Body of pancreas (tissue), 4 donors: ENCODE measurements around the gene ZNF771.
A peak's percentile ranks its signal among the peaks of the same experiment; 100 is the strongest.

Source experiments
- POLR2A ChIP-seq, 3 donors: fragments of 450-650 bp; IDR thresholded peaks; one replicate each; pipeline ENCODE4 v1.6.1; 2016; ENCODE audit warnings: antibody characterized with exemption in 3 of 3, mild to moderate bottlenecking in 2 of 3
- TF ChIP-seq, protein P1 (sequence below), 7 experiments: fragments of 450-650 bp in 4 of 7; fragments of 200-600 bp in 3 of 7; sonication (generic) in 3 of 7; IDR thresholded peaks; one replicate each; pipeline ENCODE4 v1.5.1; 2016 to 2019; ENCODE audit warnings: antibody characterized with exemption in 7 of 7

DNA sequence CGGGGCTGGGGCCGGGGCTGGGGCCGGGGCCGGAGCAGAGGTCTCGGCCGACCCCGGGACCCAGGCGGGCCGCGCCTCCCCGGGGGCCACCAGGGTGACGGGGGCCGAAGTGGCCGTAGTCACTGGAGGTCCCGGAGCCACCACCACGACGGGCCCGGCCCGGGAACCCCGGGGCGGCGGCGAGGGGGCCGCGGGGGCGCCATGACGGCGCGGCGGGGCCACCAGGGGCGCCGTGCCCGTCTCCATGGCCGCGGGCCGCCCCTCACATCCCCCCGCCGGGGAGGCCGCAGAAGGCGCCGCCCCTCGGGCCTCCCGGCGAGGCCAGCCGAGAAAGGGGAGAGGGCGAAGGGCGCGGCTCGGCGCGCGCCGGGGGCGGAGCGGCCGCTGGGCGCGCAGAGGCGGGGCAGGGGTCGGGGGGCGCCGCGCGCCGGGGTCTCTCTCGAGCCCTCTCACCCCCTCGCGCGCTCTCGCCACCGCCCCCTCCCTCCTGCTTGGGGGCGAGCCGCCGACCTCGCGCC lies 37.4 kb upstream of the ZNF771 start:
- TF ChIP-seq, protein P1, sequence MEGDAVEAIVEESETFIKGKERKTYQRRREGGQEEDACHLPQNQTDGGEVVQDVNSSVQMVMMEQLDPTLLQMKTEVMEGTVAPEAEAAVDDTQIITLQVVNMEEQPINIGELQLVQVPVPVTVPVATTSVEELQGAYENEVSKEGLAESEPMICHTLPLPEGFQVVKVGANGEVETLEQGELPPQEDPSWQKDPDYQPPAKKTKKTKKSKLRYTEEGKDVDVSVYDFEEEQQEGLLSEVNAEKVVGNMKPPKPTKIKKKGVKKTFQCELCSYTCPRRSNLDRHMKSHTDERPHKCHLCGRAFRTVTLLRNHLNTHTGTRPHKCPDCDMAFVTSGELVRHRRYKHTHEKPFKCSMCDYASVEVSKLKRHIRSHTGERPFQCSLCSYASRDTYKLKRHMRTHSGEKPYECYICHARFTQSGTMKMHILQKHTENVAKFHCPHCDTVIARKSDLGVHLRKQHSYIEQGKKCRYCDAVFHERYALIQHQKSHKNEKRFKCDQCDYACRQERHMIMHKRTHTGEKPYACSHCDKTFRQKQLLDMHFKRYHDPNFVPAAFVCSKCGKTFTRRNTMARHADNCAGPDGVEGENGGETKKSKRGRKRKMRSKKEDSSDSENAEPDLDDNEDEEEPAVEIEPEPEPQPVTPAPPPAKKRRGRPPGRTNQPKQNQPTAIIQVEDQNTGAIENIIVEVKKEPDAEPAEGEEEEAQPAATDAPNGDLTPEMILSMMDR (IDR thresholded peaks at IDR 0.05), result peak in 2 of 7 experiments; percentile 0 to 25
- TF ChIP-seq POLR2A (IDR thresholded peaks at IDR 0.05), result peak in 1 of 3 donors; percentile 41
